HL-60 (cell line): ENCODE data around the gene INSIG1.

Experiments
- CTCF ChIP-seq: IDR thresholded peaks from one replicate; pipeline ENCODE4 v1.5.1; 2011; ENCODE audit warnings: low read length, control low read depth, inconsistent platforms; ENCODE audit not compliant: insufficient read depth
- GABPA ChIP-seq: IDR thresholded peaks from 2 replicates; pipeline ENCODE4 v1.6.1; 2012; ENCODE audit warnings: low read depth
- POLR2AphosphoS5 ChIP-seq: IDR thresholded peaks from 2 replicates; pipeline ENCODE4 v1.6.1; 2012; ENCODE audit warnings: low read depth
- REST ChIP-seq: IDR thresholded peaks from 2 replicates; pipeline ENCODE4 v1.6.1; 2012; ENCODE audit warnings: low read depth; ENCODE audit not compliant: insufficient replicate concordance
- SPI1 ChIP-seq: IDR thresholded peaks from 2 replicates; pipeline ENCODE4 v1.6.1; 2012; ENCODE audit warnings: low read depth, mild to moderate bottlenecking, borderline replicate concordance

- TF ChIP-seq CTCF (no peak), SPI1 (no peak), REST (no peak), GABPA (no peak), POLR2AphosphoS5 (no peak)
Measured at GRCh38 chr7:155299535-155300202, 2.0 kb downstream of the INSIG1 start.
